WI38 (cell line): ENCODE measurements around the gene LAMC3.

Experiments
- H3K4me3 ChIP-seq: 2 replicates; pipeline ENCODE4 v1.5.1; 2011; ENCODE audit warnings: low read depth, mild to moderate bottlenecking, control low read depth, low read length
- TF ChIP-seq, protein P1 (sequence below): IDR thresholded peaks from 2 replicates; pipeline ENCODE4 v1.5.1; 2012; ENCODE audit warnings: low read depth, mild to moderate bottlenecking, control low read depth, low read length

The LAMC3 gene

DNA sequence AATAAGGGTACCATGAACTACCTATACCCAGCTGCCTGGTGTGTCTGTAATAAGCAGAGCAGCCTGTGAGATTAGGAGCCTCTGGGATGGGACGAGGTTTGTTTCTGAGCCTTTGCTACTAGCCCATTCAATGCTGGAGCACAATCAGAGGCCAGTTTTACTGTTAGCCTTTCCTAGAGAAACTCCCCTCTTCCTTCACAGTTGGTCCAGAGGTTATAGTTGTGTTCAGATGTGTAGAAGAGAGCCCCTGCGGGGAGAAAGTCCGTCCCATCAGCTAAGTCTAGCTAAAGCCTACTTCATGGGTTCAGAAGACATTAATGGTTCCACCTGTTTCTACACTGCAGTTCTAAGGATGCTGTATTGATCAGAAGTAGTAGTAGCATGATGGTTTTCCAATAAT, 133.2 kb downstream of the LAMC3 start:
- TF ChIP-seq, protein P1, sequence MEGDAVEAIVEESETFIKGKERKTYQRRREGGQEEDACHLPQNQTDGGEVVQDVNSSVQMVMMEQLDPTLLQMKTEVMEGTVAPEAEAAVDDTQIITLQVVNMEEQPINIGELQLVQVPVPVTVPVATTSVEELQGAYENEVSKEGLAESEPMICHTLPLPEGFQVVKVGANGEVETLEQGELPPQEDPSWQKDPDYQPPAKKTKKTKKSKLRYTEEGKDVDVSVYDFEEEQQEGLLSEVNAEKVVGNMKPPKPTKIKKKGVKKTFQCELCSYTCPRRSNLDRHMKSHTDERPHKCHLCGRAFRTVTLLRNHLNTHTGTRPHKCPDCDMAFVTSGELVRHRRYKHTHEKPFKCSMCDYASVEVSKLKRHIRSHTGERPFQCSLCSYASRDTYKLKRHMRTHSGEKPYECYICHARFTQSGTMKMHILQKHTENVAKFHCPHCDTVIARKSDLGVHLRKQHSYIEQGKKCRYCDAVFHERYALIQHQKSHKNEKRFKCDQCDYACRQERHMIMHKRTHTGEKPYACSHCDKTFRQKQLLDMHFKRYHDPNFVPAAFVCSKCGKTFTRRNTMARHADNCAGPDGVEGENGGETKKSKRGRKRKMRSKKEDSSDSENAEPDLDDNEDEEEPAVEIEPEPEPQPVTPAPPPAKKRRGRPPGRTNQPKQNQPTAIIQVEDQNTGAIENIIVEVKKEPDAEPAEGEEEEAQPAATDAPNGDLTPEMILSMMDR, result no peak

More for the DNA sequence above, 133.2 kb downstream of the LAMC3 start:
- no peak overlapping the region for H3K4me3 ChIP-seq
